ENCODE measurements around the gene MRFAP1. TPM values are rescaled to one million over a fixed set of nuclear protein-coding genes. Genes with fewer than 3 reads are reported as not detected.

MRFAP1 gene
- total RNA-seq (100 to 1,000 TPM; 196 to 226 (median 211) TPM), polyA plus RNA-seq (100 to 1,000 TPM; 252 to 261 (median 259) TPM)

GRCh38 chr4:6640292-6641163, at the start of gene MRFAP1:
MRFAP1 (plus strand) TSS chr4:6640685; CDS start chr4:6640863, 178 bp downstream.
- Histone ChIP-seq H3K9me3 (no peaks in the 10 kb centered on the region), H3K4me1 (peaks cover 0 to 36% (median 30%) of the 10 kb centered on the region in 4 donors), H3K27me3 (no peaks in the 10 kb centered on the region), H3K4me3 (peak within 1 kb of the TSS; percentile 71 to 85 (median 84)), H3K36me3 (peaks cover 7 to 19% (median 16%) of the 10 kb centered on the region in 4 donors), H3K27ac (peak within 1 kb of the TSS; percentile 93 to 96 (median 95))
- peak; percentile 96 for DNase-seq
- WGBS, 2 donors: 0% methylated on average over 90 of the region's 90 CpGs
- TF ChIP-seq POLR2AphosphoS5 (IDR thresholded peaks at IDR 0.05): peak; percentile 95 to 98 (median 98)
- TF ChIP-seq POLR2A (IDR thresholded peaks at IDR 0.05): peak; percentile 92 to 93
- TF ChIP-seq CTCF (IDR thresholded peaks at IDR 0.05): no peak
- TF ChIP-seq EP300 (IDR thresholded peaks at IDR 0.05): peak in 1 of 4 donors; percentile 53
- intact Hi-C loops (cut with DNase I): loop anchor here (1.0 to 10.0 kb wide), 8 partner anchors 18 to 424 kb away; partner anchors contain the start of genes BLOC1S4, GRPEL1, KIAA0232 and MAN2B2

GRCh38 chr4:6591313-6591712, 49.2 kb upstream of the MRFAP1 start:
- no peak overlapping the region for H3K4me3 ChIP-seq
- no peaks in the 10 kb centered on the region for H3K27me3 ChIP-seq
- TF ChIP-seq POLR2AphosphoS5 (IDR thresholded peaks at IDR 0.05) (no peak), POLR2A (IDR thresholded peaks at IDR 0.05) (no peak), CTCF (IDR thresholded peaks at IDR 0.05) (no peak), EP300 (IDR thresholded peaks at IDR 0.05) (no peak)
- WGBS, 2 donors: 72 to 88% methylated on average over 9 of the region's 9 CpGs
- DNase-seq: no peak
- intact Hi-C loops (cut with DNase I): no loop called here
- H3K9me3 ChIP-seq: no peaks in the 10 kb centered on the region
- H3K4me1 ChIP-seq: no peaks in the 10 kb centered on the region
- peaks cover 0 to 47% (median 5%) of the 10 kb centered on the region in 4 donors for H3K36me3 ChIP-seq
- no peak overlapping the region for H3K27ac ChIP-seq

DNA sequence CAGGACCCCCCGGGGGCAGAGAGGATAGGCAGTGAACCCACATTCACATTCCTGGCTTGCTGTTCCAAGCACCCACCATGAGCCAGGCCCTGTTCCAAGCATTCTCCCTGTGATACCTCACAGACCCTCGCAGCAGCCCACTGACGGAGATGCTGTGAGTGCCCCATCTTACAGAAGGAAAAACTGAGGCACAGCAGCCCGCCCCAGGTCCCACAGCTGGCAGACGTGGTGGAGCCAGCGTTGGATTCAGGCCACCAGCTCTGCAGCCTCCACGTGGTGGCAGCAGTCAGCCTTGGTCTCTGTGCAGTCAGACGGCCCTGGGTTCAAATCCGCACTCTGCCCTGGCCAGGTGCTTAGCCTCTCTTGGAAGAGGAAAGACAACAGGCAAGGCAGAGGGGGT, 48.7 kb upstream of the MRFAP1 start:
- TF ChIP-seq CTCF (IDR thresholded peaks at IDR 0.05) (no peak), POLR2A (IDR thresholded peaks at IDR 0.05) (no peak), POLR2AphosphoS5 (IDR thresholded peaks at IDR 0.05) (no peak), EP300 (IDR thresholded peaks at IDR 0.05) (no peak)
- no peaks in the 10 kb centered on the region for H3K27me3 ChIP-seq
- intact Hi-C loops (cut with DNase I): no loop called here
- H3K9me3 ChIP-seq: no peaks in the 10 kb centered on the region
- H3K36me3 ChIP-seq: peaks cover 0 to 47% (median 5%) of the 10 kb centered on the region in 4 donors
- WGBS, 2 donors: 83 to 85% methylated on average over 9 of the region's 9 CpGs
- no peak for DNase-seq
- H3K27ac ChIP-seq: no peak overlapping the region
- H3K4me3 ChIP-seq: no peak overlapping the region
- H3K4me1 ChIP-seq: no peaks in the 10 kb centered on the region

DNA sequence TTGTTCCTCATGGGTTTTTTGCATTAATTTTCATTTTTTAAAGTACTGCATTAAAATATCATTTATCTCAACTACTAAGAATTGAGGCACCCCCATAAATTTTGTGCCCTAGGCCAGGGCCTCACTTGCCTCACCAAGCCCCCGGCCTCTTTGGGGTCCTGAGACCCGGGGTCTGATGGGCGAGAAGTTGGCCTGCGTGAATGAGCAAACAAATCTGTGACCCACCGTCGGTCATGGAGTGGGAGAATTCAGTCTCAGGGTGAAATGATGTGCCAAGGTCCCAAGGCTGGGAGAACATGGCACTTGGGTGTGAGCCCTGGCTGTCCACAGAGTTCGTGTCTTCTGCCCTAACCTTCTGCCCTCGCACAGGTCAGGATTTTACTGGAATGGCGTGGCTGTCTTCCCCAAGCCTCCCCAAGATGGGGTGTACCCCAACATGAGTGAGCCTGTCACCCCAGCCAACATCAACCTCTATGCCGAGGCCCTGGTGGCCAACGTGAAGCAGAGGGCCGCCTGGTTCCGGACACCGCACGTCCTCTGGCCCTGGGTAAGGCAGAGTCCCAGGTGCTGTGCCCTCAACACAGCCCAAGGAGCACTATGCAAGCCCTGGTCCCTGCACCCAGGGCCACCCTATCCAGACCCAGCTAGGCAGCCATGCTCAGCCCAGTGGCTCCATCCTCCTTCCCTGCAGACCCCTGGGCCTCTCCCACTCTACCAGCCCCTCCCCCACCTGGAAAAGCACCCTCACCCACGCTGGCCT, 47.5 kb upstream of the MRFAP1 start:
- intact Hi-C loops (cut with DNase I): no loop called here
- DNase-seq: no peak
- H3K27me3 ChIP-seq: no peaks in the 10 kb centered on the region
- TF ChIP-seq POLR2A (IDR thresholded peaks at IDR 0.05) (no peak), EP300 (IDR thresholded peaks at IDR 0.05) (no peak), POLR2AphosphoS5 (IDR thresholded peaks at IDR 0.05) (no peak)
- H3K4me1 ChIP-seq: no peaks in the 10 kb centered on the region
- no peak overlapping the region for H3K27ac ChIP-seq
- H3K9me3 ChIP-seq: no peaks in the 10 kb centered on the region
- 94 to 95% methylated on average over 16 of the region's 16 CpGs for WGBS, 2 donors
- H3K4me3 ChIP-seq: no peak overlapping the region
- peaks cover 0 to 56% (median 8%) of the 10 kb centered on the region in 4 donors for H3K36me3 ChIP-seq

DNA sequence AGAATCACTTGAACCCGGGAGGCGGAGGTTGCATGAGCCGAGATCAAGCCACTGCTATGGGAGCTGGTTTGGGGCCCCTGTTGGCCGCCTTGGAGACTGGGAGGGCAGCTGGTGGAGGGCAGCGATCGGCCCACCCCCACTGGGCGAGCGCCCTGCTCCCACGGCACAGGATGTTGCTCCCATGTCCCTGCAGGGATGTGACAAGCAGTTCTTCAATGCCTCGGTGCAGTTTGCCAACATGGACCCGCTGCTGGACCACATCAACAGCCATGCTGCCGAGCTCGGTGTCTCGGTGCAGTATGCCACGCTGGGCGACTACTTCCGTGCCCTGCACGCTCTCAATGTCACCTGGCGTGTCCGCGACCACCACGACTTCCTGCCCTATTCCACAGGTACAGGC, 46.1 kb upstream of the MRFAP1 start:
- intact Hi-C loops (cut with DNase I): no loop called here
- no peaks in the 10 kb centered on the region for H3K4me1 ChIP-seq
- no peak overlapping the region for H3K27ac ChIP-seq
- no peak for DNase-seq
- no peak overlapping the region for H3K4me3 ChIP-seq
- no peaks in the 10 kb centered on the region for H3K9me3 ChIP-seq
- no peaks in the 10 kb centered on the region for H3K27me3 ChIP-seq
- TF ChIP-seq POLR2A (IDR thresholded peaks at IDR 0.05) (no peak), CTCF (IDR thresholded peaks at IDR 0.05) (no peak), EP300 (IDR thresholded peaks at IDR 0.05) (no peak), POLR2AphosphoS5 (IDR thresholded peaks at IDR 0.05) (no peak)
- 97% methylated on average over 22 of the region's 22 CpGs for WGBS, 2 donors
- peaks cover 0 to 53% (median 14%) of the 10 kb centered on the region in 4 donors for H3K36me3 ChIP-seq

All from sigmoid colon (tissue), 7 donors.